H9 (cell line): ENCODE data around the gene CDK10. TPM values are rescaled to one million over a fixed set of nuclear protein-coding genes. Genes with fewer than 3 reads are reported as not detected.

ENCODE experiments used
- DNase-seq: peaks from one replicate; pipeline ENCODE4 v3.0.0-alpha.2; 2017
- H2AFZ ChIP-seq: one replicate; pipeline ENCODE4 v1.6.1; 2013; ENCODE audit warnings: mild to moderate bottlenecking, low read length, control low read depth, moderate library complexity
- H2AK5ac ChIP-seq: 2 replicates; pipeline ENCODE4 v1.6.1; 2013; ENCODE audit warnings: low read length, control low read depth, mixed read lengths; ENCODE audit not compliant: insufficient read length
- H2BK120ac ChIP-seq: one replicate; pipeline ENCODE4 v1.6.1; 2013; ENCODE audit warnings: low read depth, mild to moderate bottlenecking, low read length, control low read depth, inconsistent platforms; ENCODE audit not compliant: poor library complexity, severe bottlenecking
- H2BK12ac ChIP-seq: 2 replicates; pipeline ENCODE4 v1.6.1; 2013; ENCODE audit warnings: low read length, control low read depth, mixed read lengths, low read depth; ENCODE audit not compliant: insufficient read length
- H2BK15ac ChIP-seq: 2 replicates; pipeline ENCODE4 v1.6.1; 2013; ENCODE audit warnings: low read depth, low read length, control low read depth
- H2BK20ac ChIP-seq: one replicate; pipeline ENCODE4 v1.6.1; 2013; ENCODE audit warnings: low read depth, mild to moderate bottlenecking, low read length, control low read depth, inconsistent platforms; ENCODE audit not compliant: poor library complexity, severe bottlenecking
- H2BK5ac ChIP-seq: 2 replicates; pipeline ENCODE4 v1.6.1; 2013; ENCODE audit warnings: low read length, control low read depth, mixed read lengths; ENCODE audit not compliant: insufficient read length
- H3K14ac ChIP-seq: 2 replicates; pipeline ENCODE4 v1.6.1; 2013; ENCODE audit warnings: low read length, control low read depth; ENCODE audit not compliant: insufficient read depth
- H3K18ac ChIP-seq: 2 replicates; pipeline ENCODE4 v1.6.1; 2013; ENCODE audit warnings: low read depth, mild to moderate bottlenecking, mixed read lengths, low read length, control low read depth; ENCODE audit not compliant: insufficient read length
- H3K23ac ChIP-seq: 2 replicates; pipeline ENCODE4 v1.6.1; 2013; ENCODE audit warnings: low read length, control low read depth, mixed read lengths, low read depth; ENCODE audit not compliant: insufficient read length
- H3K23me2 ChIP-seq: 2 replicates; pipeline ENCODE4 v1.6.1; 2013; ENCODE audit warnings: low read depth, mild to moderate bottlenecking, mixed read lengths, low read length, control low read depth; ENCODE audit not compliant: insufficient read length, poor library complexity, severe bottlenecking
- H3K27ac ChIP-seq: 2 replicates; pipeline ENCODE4 v1.5.1; 2013; ENCODE audit warnings: low read length, control low read depth, mixed read lengths, low read depth; ENCODE audit not compliant: insufficient read length
- H3K27me3 ChIP-seq: 2 replicates; pipeline ENCODE4 v1.6.1; 2013; ENCODE audit warnings: low read length, control low read depth, inconsistent platforms; ENCODE audit not compliant: insufficient read depth
- H3K4ac ChIP-seq: 2 replicates; pipeline ENCODE4 v1.6.1; 2013; ENCODE audit warnings: low read depth, mild to moderate bottlenecking, control low read depth, inconsistent platforms, low read length, moderate library complexity
- H3K4me1 ChIP-seq: 2 replicates; pipeline ENCODE4 v1.6.1; 2013; ENCODE audit warnings: low read length, control low read depth, inconsistent platforms; ENCODE audit not compliant: insufficient read depth
- H3K4me2 ChIP-seq: 2 replicates; pipeline ENCODE4 v1.6.1; 2013; ENCODE audit warnings: low read length, control low read depth, mixed read lengths; ENCODE audit not compliant: insufficient read length, insufficient read depth
- H3K56ac ChIP-seq: 2 replicates; pipeline ENCODE4 v1.6.1; 2013; ENCODE audit warnings: low read depth, mild to moderate bottlenecking, mixed read lengths, low read length, control low read depth; ENCODE audit not compliant: insufficient read length
- H3K79me1 ChIP-seq: 2 replicates; pipeline ENCODE4 v1.6.1; 2013; ENCODE audit warnings: low read depth, mild to moderate bottlenecking, moderate library complexity, low read length, control low read depth, inconsistent platforms; ENCODE audit not compliant: insufficient read depth, poor library complexity, severe bottlenecking
- H3K79me2 ChIP-seq: 2 replicates; pipeline ENCODE4 v1.6.1; 2013; ENCODE audit warnings: low read length, control low read depth, inconsistent platforms; ENCODE audit not compliant: insufficient read depth
- H3K9ac ChIP-seq: 2 replicates; pipeline ENCODE4 v1.6.1; 2013; ENCODE audit warnings: low read length, control low read depth, mixed read lengths; ENCODE audit not compliant: insufficient read length; ENCODE audit errors: extremely low read depth
- H3K9me3 ChIP-seq: one replicate; pipeline ENCODE4 v1.6.1; 2013; ENCODE audit warnings: low read depth, low read length, inconsistent platforms; ENCODE audit not compliant: control insufficient read depth
- H3T11ph ChIP-seq: one replicate; pipeline ENCODE4 v1.6.1; 2013; ENCODE audit warnings: mild to moderate bottlenecking, low read length, control low read depth, inconsistent platforms
- H4K20me1 ChIP-seq: one replicate; pipeline ENCODE4 v1.6.1; 2013; ENCODE audit not compliant: control insufficient read depth, insufficient read length, insufficient read depth
- H4K5ac ChIP-seq: 2 replicates; pipeline ENCODE4 v1.6.1; 2013; ENCODE audit warnings: low read depth, mild to moderate bottlenecking, mixed read lengths, low read length, control low read depth; ENCODE audit not compliant: insufficient read length
- H4K8ac ChIP-seq: replicated peaks from 2 replicates; pipeline ENCODE4 v1.6.1; 2013; ENCODE audit warnings: low read length, control low read depth, mixed read lengths, low read depth; ENCODE audit not compliant: insufficient read length
- H4K91ac ChIP-seq: 2 replicates; pipeline ENCODE4 v1.6.1; 2013; ENCODE audit warnings: low read depth, mild to moderate bottlenecking, moderate library complexity, mixed read lengths, low read length, control low read depth; ENCODE audit not compliant: insufficient read length
- H3K27ac Mint-ChIP-seq, 3 experiments: 2 replicates in 2 of 3; 3 replicates in 1 of 3; pipeline ENCODE4 v1.8.0; 2020 to 2021; ENCODE audit warnings: mixed read lengths in 3 of 3, mild to moderate bottlenecking in 1 of 3, moderate library complexity in 1 of 3
- H3K27me3 Mint-ChIP-seq: 2 replicates; pipeline ENCODE4 v1.8.0; 2021; ENCODE audit warnings: low read depth, mild to moderate bottlenecking, moderate library complexity, mixed read lengths
- H3K36me3 Mint-ChIP-seq, 3 experiments: 2 replicates in 2 of 3; 3 replicates in 1 of 3; pipeline ENCODE4 v1.8.0; 2020 to 2021; ENCODE audit warnings: low read depth in 3 of 3, mixed read lengths in 3 of 3; ENCODE audit not compliant: insufficient read depth in 1 of 3
- H3K4me1 Mint-ChIP-seq, 2 experiments: 2 replicates each; pipeline ENCODE4 v1.8.0; 2020; ENCODE audit warnings: mixed read lengths in 2 of 2
- H3K4me3 Mint-ChIP-seq, 2 experiments: 2 replicates in 1 of 2; 3 replicates in 1 of 2; pipeline ENCODE4 v1.8.0; 2020 to 2021; ENCODE audit warnings: mild to moderate bottlenecking in 2 of 2, mixed read lengths in 2 of 2, moderate library complexity in 1 of 2
- H3K9me3 Mint-ChIP-seq, 2 experiments: 2 replicates in 1 of 2; 3 replicates in 1 of 2; pipeline ENCODE4 v1.8.0; 2020; ENCODE audit warnings: mild to moderate bottlenecking in 2 of 2, mixed read lengths in 2 of 2, moderate library complexity in 1 of 2
- CTCF ChIP-seq: fragments of 200-600 bp; sonication (generic); conservative IDR thresholded peaks from 3 replicates; pipeline ENCODE4 v1.8.0; 2021; ENCODE audit warnings: antibody characterized with exemption, mild to moderate bottlenecking
- WGBS: extraction: QIAGEN DNeasy Blood & Tissue Kit; methylation state at CpG from one replicate; pipeline ENCODE4 v1.1.7; 2013; ENCODE audit warnings: missing lambda C conversion rate, low lambda C conversion rate, mixed read lengths; ENCODE audit not compliant: insufficient read length; ENCODE audit errors: extremely low coverage; 5-methylcytosine and 5-hydroxymethylcytosine counted together
- total RNA-seq: library from RNA; stranded (reverse); gene quantifications from 2 replicates; pipeline ENCODE4 v1.2.1, GENCODE V29; 2021

CDK10 gene
- total RNA-seq, 1 experiment from 2014 or later, result 77.1 TPM

DNA sequence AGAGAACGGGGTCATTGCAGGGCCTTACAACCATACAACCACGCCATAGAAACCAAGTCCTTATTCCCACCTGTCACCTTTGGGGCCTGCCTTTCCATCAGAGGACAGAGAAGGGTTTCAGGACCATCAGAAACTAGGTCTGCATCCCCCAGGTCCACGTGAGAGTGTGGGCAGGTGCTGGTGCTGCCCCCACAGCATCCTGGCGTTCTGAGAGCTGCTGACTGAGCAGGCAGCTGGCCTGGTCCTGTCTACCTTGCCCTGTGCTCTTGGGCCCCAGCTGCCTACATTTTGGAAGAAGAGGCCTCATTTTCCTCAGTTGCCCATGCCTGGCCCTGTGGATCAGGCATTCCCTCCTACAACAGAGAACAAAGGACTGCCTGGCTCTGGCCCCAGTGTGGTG, 56.5 kb downstream of the CDK10 start:
- Histone ChIP-seq H3K56ac (no peak overlapping the region), H3K14ac (no peak overlapping the region), H3K27me3 (no peaks in the 10 kb centered on the region), H3K27ac (no peak overlapping the region), H2BK120ac (no peak overlapping the region), H3K79me2 (no peaks in the 10 kb centered on the region), H2BK15ac (no peak overlapping the region), H3K9me3 (no peaks in the 10 kb centered on the region), H3K23me2 (no peaks in the 10 kb centered on the region), H3K9ac (no peak overlapping the region), H4K5ac (no peak overlapping the region), H2AFZ (no peak overlapping the region), H2BK12ac (no peak overlapping the region), H4K8ac (no peak overlapping the region), H2BK20ac (no peak overlapping the region), H4K20me1 (peaks cover 2% of the 10 kb centered on the region), H3T11ph (no peak overlapping the region), H2AK5ac (no peak overlapping the region), H3K79me1 (no peaks in the 10 kb centered on the region), H3K4me2 (no peak overlapping the region), H3K23ac (no peak overlapping the region), H3K4ac (no peak overlapping the region), H3K4me1 (no peaks in the 10 kb centered on the region), H3K18ac (no peak overlapping the region), H2BK5ac (no peak overlapping the region), H4K91ac (no peak overlapping the region)
- Mint-ChIP-seq H3K9me3 (no peaks in the 10 kb centered on the region), H3K27me3 (no peaks in the 10 kb centered on the region), H3K36me3 (peaks cover 47 to 91% (median 82%) of the 10 kb centered on the region in 3 experiments; a peak in 6 of 7 replicates), H3K27ac (peak overlapping the region in 2 of 3 experiments; percentile 68 to 79; a peak in 2 of 7 replicates), H3K4me1 (no peaks in the 10 kb centered on the region), H3K4me3 (no peak overlapping the region)
- no peak for DNase-seq
- WGBS, result no CpG with 5 or more reads among the region's 4 CpGs
- TF ChIP-seq CTCF, result no peak
